Activated naive CD4-positive, alpha-beta T cell treated with anti-CD3 and anti-CD28 coated beads for 36 hours (primary cell): ENCODE results near the gene RAD51B. TPM values are rescaled to one million over a fixed set of nuclear protein-coding genes. Genes with fewer than 3 reads are reported as not detected.

ENCODE experiments used
- CTCF ChIA-PET: fragments of 350-600 bp; sonication (Branson Sonifier 250); formaldehyde crosslinking; loops from one replicate; lab custom pipeline; 2021; ENCODE audit warnings: antibody characterized with exemption; lab: Charles Lee
- DNase-seq: peaks from one replicate; pipeline ENCODE4 v3.0.0-alpha.2; 2020
- H3K27ac Mint-ChIP-seq: one replicate; pipeline ENCODE4 v1.8.0; 2021; ENCODE audit warnings: mild to moderate bottlenecking, mixed read lengths
- H3K27me3 Mint-ChIP-seq: one replicate; pipeline ENCODE4 v1.8.0; 2021; ENCODE audit warnings: low read depth, mixed read lengths
- H3K36me3 Mint-ChIP-seq: one replicate; pipeline ENCODE4 v1.8.0; 2021; ENCODE audit warnings: low read depth, mixed read lengths
- H3K4me1 Mint-ChIP-seq: one replicate; pipeline ENCODE4 v1.8.0; 2021; ENCODE audit warnings: low read depth, mixed read lengths
- H3K4me3 Mint-ChIP-seq: one replicate; pipeline ENCODE4 v1.8.0; 2021; ENCODE audit warnings: mild to moderate bottlenecking, moderate library complexity, mixed read lengths
- H3K9me3 Mint-ChIP-seq: one replicate; pipeline ENCODE4 v1.8.0; 2021; ENCODE audit warnings: mixed read lengths
- intact Hi-C: fragments of 100-400 bp; cut with micrococcal nuclease; formaldehyde crosslinking; loops from one replicate; pipeline ENCODE4 v1.15.1; 2023
- total RNA-seq, 2 experiments: library from RNA; stranded (reverse); gene quantifications; one replicate each; pipeline ENCODE4 v1.2.3, GENCODE V29; 2021

RAD51B gene
- total RNA-seq, 2 experiments from 2014 or later, result 44.8 to 47.6 TPM

DNA sequence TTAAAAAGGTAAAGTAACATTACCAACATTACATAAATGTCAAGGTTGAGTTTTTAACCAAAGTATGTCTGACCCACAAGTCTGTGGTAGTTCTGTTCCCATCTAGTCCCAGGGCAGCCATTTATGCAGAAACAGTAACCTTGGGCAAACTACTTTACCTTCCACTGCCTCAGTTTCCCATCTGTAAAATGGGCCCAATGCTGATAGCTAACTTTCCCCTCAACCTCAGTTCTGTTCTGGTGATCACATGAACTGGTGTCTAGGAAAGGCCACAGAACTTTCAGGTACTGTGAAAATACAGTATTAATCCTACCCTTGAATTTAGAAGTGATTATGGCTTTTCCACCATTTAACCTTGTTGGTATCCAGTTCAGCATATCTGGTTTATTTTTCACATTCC, 859.7 kb downstream of the RAD51B start:
- Mint-ChIP-seq H3K4me3 (no peak overlapping the region), H3K9me3 (no peaks in the 10 kb centered on the region), H3K4me1 (peaks cover 34% of the 10 kb centered on the region), H3K27ac (no peak overlapping the region), H3K36me3 (no peaks in the 10 kb centered on the region), H3K27me3 (no peaks in the 10 kb centered on the region)
- intact Hi-C loops, result no loop called here
- no peak for DNase-seq
- CTCF ChIA-PET, result no interaction called here

DNA sequence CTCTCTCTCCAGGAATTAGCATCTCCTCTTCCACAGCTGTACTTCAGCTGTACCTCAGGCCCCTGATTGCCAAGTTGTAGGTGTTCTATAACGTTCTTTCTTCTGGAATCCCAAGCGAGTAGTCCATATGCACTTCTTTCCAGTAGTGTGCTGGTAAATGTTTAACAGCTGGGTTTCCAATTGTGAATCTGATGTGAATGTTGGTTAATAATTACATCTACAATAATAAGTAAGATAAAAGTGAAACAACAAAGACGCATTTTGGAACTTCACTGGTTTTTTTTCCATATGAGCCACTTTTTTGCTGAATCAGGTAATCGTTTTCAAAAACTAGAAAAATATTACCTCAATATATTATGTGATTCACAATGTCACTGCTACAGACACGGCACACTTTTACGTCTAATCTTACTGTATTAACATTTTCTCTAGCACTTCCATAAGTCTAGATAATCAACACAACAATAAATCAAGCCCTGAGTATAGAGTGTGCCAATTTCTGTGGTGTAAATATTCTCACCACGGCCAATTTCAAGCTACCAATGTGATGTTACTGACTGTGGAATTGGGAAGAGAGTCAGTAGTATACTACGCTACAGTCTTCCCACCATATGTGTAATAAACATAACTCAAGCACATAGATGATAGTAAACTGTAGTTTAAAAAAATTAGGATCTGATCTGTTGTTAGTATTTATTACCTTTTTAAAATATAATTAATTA, 860.3 kb downstream of the RAD51B start:
- CTCF ChIA-PET, result interaction anchor here (1.6 kb wide), 1 partner anchor 18 kb away, joined by 3 read pairs; no protein-coding TSS in a partner anchor
- no peaks in the 10 kb centered on the region for H3K27me3 Mint-ChIP-seq
- H3K9me3 Mint-ChIP-seq, result no peaks in the 10 kb centered on the region
- H3K36me3 Mint-ChIP-seq, result no peaks in the 10 kb centered on the region
- H3K27ac Mint-ChIP-seq, result no peak overlapping the region
- DNase-seq, result no peak
- H3K4me3 Mint-ChIP-seq, result no peak overlapping the region
- intact Hi-C loops, result no loop called here
- H3K4me1 Mint-ChIP-seq, result peaks cover 38% of the 10 kb centered on the region

DNA sequence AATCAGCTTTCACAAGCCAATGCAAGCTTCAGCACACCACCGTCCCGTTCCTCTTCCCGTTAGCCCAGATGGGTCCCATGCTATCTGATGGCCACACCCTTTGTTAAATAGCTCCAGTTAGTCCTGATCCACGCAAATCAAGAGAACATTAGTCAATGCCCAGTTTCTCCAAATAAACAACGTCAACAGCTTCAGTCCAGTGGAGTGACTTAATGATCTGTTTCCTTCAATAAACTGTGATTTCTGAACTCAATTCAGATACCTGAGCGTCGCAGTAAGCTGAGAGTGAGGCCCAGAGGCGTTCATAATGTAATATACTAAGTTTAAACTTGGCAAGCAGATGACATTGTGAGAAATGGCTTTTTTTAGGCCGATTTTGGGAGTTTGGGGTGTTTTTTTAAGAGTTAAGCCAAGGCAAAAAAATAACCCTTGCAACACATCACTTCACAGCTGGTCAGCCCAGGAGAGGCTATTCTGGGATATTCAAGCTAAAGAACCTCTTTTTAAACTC, 861.0 kb downstream of the RAD51B start:
- Mint-ChIP-seq H3K4me3 (no peak overlapping the region), H3K9me3 (no peaks in the 10 kb centered on the region), H3K27me3 (no peaks in the 10 kb centered on the region), H3K36me3 (no peaks in the 10 kb centered on the region), H3K4me1 (peaks cover 42% of the 10 kb centered on the region), H3K27ac (no peak overlapping the region)
- CTCF ChIA-PET, result interaction anchor here (1.6 kb wide), 1 partner anchor 19 kb away, joined by 3 read pairs; no protein-coding TSS in a partner anchor
- DNase-seq, result no peak
- intact Hi-C loops, result no loop called here

DNA sequence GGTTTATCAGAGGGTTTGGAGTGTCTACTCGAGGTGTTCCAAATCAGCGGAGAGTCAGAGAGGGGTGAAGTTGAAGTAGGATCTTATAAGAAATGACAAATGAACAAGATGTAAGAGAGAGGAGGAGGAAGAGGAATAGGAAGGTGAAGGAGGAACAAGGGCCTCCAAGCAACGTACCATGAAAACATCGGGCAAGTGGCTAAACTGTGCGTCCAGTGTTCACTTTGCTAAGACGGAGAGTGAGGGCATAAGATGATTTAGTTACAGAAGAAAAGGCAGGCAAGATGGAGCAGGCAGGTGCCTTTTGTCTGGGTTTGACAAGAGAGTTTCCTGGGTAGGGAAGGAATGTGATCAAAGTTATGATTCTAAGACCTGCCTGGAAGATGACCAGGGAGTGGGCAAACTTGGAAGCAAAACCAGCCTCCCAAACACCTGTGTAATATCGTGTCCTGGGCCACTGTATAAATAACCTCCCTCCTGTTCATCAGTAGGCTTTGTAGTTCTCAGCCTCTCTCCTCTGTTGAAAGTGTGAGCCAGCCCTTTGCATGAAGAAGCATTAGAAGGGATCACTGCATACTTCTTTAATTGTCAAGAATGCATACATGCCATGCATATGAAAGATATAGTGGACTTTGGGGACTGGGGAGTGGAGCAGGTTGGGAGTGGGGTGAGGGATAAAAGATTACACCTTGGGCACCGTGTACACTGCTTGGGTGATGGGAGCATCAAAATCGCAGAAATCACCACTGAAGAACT, 861.9 kb downstream of the RAD51B start:
- Mint-ChIP-seq H3K9me3 (no peaks in the 10 kb centered on the region), H3K4me3 (no peak overlapping the region), H3K4me1 (peaks cover 51% of the 10 kb centered on the region), H3K27ac (no peak overlapping the region), H3K36me3 (no peaks in the 10 kb centered on the region), H3K27me3 (no peaks in the 10 kb centered on the region)
- no peak for DNase-seq
- CTCF ChIA-PET, result interaction anchor here (1.2 to 2.0 kb wide), 3 partner anchors 19 to 135 kb away, joined by 3 to 7 read pairs (median 3); no protein-coding TSS in a partner anchor
- intact Hi-C loops, result no loop called here

DNA sequence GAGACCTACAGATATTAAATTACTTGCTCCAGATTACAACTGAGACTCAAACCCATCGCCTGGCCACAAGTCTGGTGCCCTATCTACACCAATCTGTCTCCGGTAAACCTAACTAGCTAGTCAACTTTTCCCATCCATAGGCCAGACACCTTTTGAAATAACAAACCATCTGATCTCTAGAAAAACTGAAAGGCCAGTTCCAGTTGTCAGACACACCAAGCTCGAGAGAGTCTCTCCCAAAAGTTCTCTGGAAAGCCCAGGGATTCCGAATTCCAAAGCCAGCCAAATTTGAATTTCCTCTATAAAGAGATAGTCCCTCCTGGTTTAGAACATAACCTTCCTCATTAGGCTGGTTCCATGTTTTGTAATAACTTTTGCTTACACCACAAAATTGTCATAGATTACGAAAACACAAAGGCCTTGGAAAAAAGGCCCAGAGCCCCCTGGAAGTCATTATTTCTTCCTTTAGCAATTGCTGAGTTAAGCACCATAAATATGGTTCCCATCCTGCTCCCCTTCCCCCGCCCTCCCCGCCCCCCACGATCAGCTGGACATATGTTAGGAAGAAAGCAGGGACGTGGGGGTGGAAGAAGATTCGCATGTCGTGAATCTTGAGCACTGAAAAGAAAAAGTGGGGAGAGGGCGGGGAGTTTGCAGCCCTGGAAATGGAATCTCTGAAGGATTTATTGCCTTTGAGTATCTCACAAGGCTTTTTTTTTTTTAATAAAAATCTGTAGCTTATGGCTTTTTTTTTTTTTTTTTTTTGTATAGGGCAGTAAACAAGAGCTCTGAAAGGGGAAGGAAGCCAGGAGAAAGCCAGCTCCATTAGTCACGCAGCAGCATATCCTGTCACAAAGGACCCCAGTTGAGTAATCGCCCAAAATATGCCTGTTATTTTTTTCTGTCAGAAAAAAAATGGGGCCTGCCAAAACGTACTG, 862.9 kb downstream of the RAD51B start:
- no peaks in the 10 kb centered on the region for H3K9me3 Mint-ChIP-seq
- no peaks in the 10 kb centered on the region for H3K27me3 Mint-ChIP-seq
- peak overlapping the region; percentile 27 for H3K4me3 Mint-ChIP-seq
- DNase-seq, result peak; percentile 74
- peak overlapping the region; percentile 92 for H3K27ac Mint-ChIP-seq
- CTCF ChIA-PET, result interaction anchor here (0.7 to 2.0 kb wide), 9 partner anchors 32 to 1111 kb away, joined by 3 to 7 read pairs (median 3); no protein-coding TSS in a partner anchor
- no peaks in the 10 kb centered on the region for H3K36me3 Mint-ChIP-seq
- peaks cover 54% of the 10 kb centered on the region for H3K4me1 Mint-ChIP-seq
- intact Hi-C loops, result no loop called here

DNA sequence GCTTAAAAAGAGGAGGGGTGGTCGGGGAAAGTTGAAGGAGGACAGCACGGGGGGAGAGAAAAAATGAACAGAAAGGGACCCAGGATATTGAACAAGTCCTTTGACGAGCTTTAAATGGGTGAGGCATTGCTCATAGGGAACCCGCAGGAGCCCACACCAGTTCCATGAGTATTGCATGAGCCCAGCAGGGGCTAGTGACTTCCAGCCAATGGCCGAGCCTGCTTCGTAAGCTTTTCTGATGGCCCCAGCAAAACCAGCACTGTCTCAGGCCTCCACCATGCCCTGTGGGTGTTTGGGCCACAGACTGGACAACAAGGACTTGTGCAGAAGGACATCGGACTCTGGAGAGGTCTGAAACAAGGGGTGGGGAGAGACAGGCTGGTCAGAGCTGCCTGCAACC, 863.7 kb downstream of the RAD51B start:
- intact Hi-C loops, result no loop called here
- H3K9me3 Mint-ChIP-seq, result no peaks in the 10 kb centered on the region
- H3K27ac Mint-ChIP-seq, result peak overlapping the region; percentile 92
- peaks cover 54% of the 10 kb centered on the region for H3K4me1 Mint-ChIP-seq
- no peaks in the 10 kb centered on the region for H3K27me3 Mint-ChIP-seq
- no peaks in the 10 kb centered on the region for H3K36me3 Mint-ChIP-seq
- H3K4me3 Mint-ChIP-seq, result peak overlapping the region; percentile 27
- CTCF ChIA-PET, result interaction anchor here (0.6 to 2.0 kb wide), 8 partner anchors 31 to 1112 kb away, joined by 3 to 7 read pairs (median 3); no protein-coding TSS in a partner anchor
- no peak for DNase-seq

DNA sequence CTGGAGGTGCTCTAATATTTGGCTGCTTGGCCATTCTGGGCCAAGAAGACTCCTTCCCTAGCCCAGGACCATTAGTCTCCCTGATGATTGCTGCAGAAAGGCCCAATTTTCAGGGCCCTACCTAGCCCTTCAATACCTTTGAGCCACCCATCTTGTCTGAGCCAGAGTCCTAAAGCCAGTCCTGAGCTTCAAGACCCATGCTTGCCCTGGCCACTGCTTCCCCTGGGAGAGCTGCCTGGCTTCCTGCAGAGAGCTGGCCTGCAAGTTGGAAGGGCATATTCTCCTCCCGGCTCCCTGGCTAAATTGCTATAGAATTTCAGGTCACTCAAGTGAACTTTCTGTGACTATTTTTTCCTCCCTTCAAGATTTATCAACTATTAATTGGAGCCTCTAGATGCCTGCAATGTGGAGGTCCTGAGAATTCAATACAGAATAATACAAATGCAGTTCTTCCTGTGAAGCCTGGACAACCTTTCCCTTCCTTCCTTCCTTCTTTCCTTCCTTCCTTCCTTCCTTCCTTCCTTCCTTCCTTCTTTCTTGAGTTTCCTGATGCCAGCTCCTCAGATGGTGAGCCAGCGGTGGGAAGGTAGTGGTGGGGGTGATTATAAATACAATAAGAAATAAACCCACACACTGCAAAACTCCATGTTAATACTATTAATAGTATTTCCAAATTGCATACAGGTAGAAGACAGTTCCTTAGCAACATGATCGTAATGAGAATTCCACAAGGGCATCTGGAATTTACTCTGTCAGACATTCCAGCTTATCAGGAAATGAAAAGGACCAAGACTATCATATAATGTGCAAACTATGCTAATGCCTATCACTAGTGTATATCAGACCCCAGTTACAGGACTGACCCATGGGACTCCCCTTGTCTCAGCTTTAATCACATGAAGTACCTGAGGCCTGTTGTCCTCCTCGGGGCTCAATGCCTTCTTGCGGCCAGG, 865.2 kb downstream of the RAD51B start:
- H3K9me3 Mint-ChIP-seq, result no peaks in the 10 kb centered on the region
- H3K27me3 Mint-ChIP-seq, result no peaks in the 10 kb centered on the region
- peak overlapping the region; percentile 19 for H3K4me3 Mint-ChIP-seq
- intact Hi-C loops, result loop anchor here (1.0 to 5.0 kb wide), 7 partner anchors 31 to 474 kb away; partner anchors contain the start of gene ZFP36L1
- CTCF ChIA-PET, result interaction anchor here (0.7 to 1.6 kb wide), 8 partner anchors 9 to 412 kb away, joined by 3 to 7 read pairs (median 3); no protein-coding TSS in a partner anchor
- H3K27ac Mint-ChIP-seq, result peak overlapping the region; percentile 91
- no peak for DNase-seq
- H3K36me3 Mint-ChIP-seq, result no peaks in the 10 kb centered on the region
- peaks cover 54% of the 10 kb centered on the region for H3K4me1 Mint-ChIP-seq

DNA sequence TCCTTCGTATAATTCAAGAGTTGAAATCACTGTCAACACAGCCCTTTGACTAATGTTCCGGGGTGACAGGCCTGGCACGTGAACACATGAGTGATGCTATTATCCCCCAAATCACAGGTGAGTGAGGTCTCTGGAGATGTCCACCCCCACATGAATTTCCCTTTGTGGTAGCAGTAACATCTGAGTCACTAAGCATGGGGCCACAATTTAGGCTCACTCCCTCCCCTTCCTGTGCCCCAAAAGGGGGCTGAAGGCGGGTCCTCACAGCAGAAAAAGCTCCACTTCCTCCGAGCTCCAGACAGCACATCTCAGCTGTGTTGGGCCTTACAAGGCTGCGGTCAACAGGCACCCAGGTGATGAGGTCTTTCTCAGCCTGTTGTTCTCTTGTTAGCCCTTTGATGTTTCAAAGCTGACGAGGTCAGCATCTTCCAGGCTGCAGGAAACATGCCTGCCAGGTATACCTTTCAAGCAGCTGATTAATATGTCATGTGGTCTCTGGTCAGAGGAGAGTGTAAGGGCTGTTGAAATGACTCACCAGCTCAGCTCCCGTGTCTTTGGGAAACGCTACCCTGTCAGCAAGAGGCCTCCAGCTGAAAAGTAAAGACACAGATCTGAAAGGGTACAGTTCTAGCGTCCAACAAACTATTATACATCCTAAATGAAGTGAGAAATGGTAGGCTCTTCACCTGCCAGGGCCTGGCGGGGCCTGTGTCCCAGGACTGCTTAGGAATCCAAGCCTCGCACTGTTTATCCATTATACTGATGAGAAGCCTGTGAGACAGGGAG, 866.0 kb downstream of the RAD51B start:
- Mint-ChIP-seq H3K4me3 (peak overlapping the region; percentile 19), H3K27ac (peak overlapping the region; percentile 91), H3K4me1 (peaks cover 54% of the 10 kb centered on the region), H3K9me3 (no peaks in the 10 kb centered on the region), H3K36me3 (no peaks in the 10 kb centered on the region), H3K27me3 (no peaks in the 10 kb centered on the region)
- CTCF ChIA-PET, result interaction anchor here (0.5 to 1.6 kb wide), 8 partner anchors 10 to 437 kb away, joined by 3 to 7 read pairs (median 3); no protein-coding TSS in a partner anchor
- intact Hi-C loops, result loop anchor here (1.0 to 5.0 kb wide), 7 partner anchors 30 to 475 kb away; partner anchors contain the start of gene ZFP36L1
- peak; percentile 90 for DNase-seq

DNA sequence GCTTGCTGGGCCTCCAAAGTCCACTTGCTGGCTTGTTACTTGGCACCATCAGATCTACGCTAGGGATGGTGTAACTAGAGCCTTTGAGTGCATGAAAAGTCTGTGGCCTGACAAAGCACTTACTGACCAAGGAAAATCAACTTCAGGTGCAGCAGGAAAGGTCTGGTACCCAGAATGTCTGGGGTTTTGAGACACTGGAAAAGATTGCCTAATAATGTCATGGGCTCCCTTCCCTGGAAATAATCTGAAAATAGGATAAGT, 866.6 kb downstream of the RAD51B start:
- H3K36me3 Mint-ChIP-seq, result no peaks in the 10 kb centered on the region
- H3K4me1 Mint-ChIP-seq, result peaks cover 52% of the 10 kb centered on the region
- intact Hi-C loops, result loop anchor here (5.0 kb wide), 1 partner anchor 404 kb away; no protein-coding TSS in a partner anchor
- CTCF ChIA-PET, result interaction anchor here (0.5 to 1.6 kb wide), 3 partner anchors 71 to 438 kb away, joined by 3 to 7 read pairs (median 6); no protein-coding TSS in a partner anchor
- no peak overlapping the region for H3K4me3 Mint-ChIP-seq
- no peaks in the 10 kb centered on the region for H3K27me3 Mint-ChIP-seq
- no peak for DNase-seq
- peak overlapping the region; percentile 91 for H3K27ac Mint-ChIP-seq
- no peaks in the 10 kb centered on the region for H3K9me3 Mint-ChIP-seq

DNA sequence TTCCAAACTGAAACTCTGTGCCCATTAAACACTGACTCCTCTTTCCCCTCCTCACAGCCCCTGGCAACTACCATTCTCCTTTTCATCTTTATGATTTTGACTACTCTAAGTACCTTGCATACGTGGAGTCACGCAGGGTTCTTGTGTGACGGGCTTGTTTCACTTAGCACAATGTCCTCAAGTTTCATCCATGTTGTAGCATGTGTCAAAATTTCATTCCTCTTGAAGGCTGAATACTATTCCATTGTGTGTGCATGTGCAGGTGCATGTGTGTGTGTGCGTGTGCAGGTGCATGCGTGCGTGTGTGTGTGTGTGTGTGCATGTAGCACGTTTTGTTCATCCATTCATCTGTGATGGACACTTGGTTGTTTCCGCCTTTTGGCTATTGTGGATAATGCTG, 867.1 kb downstream of the RAD51B start:
- intact Hi-C loops, result loop anchor here (5.0 kb wide), 1 partner anchor 404 kb away; no protein-coding TSS in a partner anchor
- no peak for DNase-seq
- Mint-ChIP-seq H3K27me3 (no peaks in the 10 kb centered on the region), H3K4me3 (no peak overlapping the region), H3K27ac (peak overlapping the region; percentile 39), H3K9me3 (no peaks in the 10 kb centered on the region), H3K36me3 (no peaks in the 10 kb centered on the region), H3K4me1 (peaks cover 47% of the 10 kb centered on the region)
- CTCF ChIA-PET, result interaction anchor here (0.6 kb wide), 1 partner anchor 569 kb away, joined by 4 read pairs; no protein-coding TSS in a partner anchor
